HepG2 (cell line): ENCODE data around the gene PTPA. TPM values are rescaled to one million over a fixed set of nuclear protein-coding genes. Genes with fewer than 3 reads are reported as not detected.

Experiments used
- ATAC-seq: fragments of 200-7000 bp; cut with Tn5 transposase; 3 replicates; pipeline ENCODE4 v1.9.1; 2020; ENCODE audit warnings: mild to moderate bottlenecking, moderate library complexity
- BruUV-seq: library from RNA; stranded (reverse); fragments of 400-500 nt; replicated peaks from 2 replicates; lab custom pipeline; 2021; lab: Mats Ljungman, UMichigan
- CTCF ChIA-PET: fragments of 300-600 bp; formaldehyde crosslinking; extraction: SDS; loops from one replicate; lab custom pipeline; 2021; ENCODE audit warnings: low total read pairs, inconsistent platforms, low intra/inter-chr PET ratio; lab: Yijun Ruan, JAX
- POLR2A ChIA-PET: fragments of 350-600 bp; sonication (Branson Sonifier 250); formaldehyde crosslinking; loops from one replicate; lab custom pipeline; 2020; ENCODE audit warnings: antibody characterized with exemption, inconsistent platforms; lab: Yijun Ruan, JAX
- DNase-seq: peaks from one replicate; pipeline ENCODE4 v3.0.0-alpha.2; 2015; ENCODE audit warnings: low spot score
- FAIRE-seq: peaks from 3 replicates; lab custom pipeline; 2011; peaks lifted over from hg19 to GRCh38; lab: Jason Lieb, UNC
- H2AFZ ChIP-seq: one replicate; pipeline ENCODE4 v1.6.1; 2011; ENCODE audit warnings: low read length, inconsistent platforms
- H3K27ac ChIP-seq: fragments of 300-600 bp; 3 replicates; pipeline ENCODE4 v1.8.0; 2011; ENCODE audit warnings: mixed run types, mild to moderate bottlenecking, mixed read lengths, low read length, inconsistent platforms; ENCODE audit not compliant: insufficient read depth; ENCODE audit errors: extremely low read length
- H3K27me3 ChIP-seq, 2 experiments: fragments of 200-600 bp in 1 of 2; 2 replicates in 1 of 2; 3 replicates in 1 of 2; pipeline versions ENCODE4 v1.6.0 to v1.8.0; 2011; ENCODE audit warnings: low read length in 2 of 2, mild to moderate bottlenecking in 2 of 2, moderate library complexity in 2 of 2, inconsistent platforms in 1 of 2; ENCODE audit not compliant: insufficient read depth in 2 of 2, control insufficient read depth in 1 of 2
- H3K36me3 ChIP-seq, 2 experiments: fragments of 200-600 bp in 1 of 2; replicated peaks in 1 of 2; 2 replicates in 1 of 2; 3 replicates in 1 of 2; pipeline versions ENCODE4 v1.5.1 to v1.8.0; 2011; ENCODE audit warnings: low read length in 2 of 2, inconsistent platforms in 1 of 2; ENCODE audit not compliant: insufficient read depth in 2 of 2, control insufficient read depth in 1 of 2
- H3K4me1 ChIP-seq: 2 replicates; pipeline ENCODE4 v1.5.1; 2012; ENCODE audit warnings: low read length, inconsistent platforms; ENCODE audit not compliant: insufficient read depth
- H3K4me2 ChIP-seq: 2 replicates; pipeline ENCODE4 v1.6.0; 2011; ENCODE audit warnings: low read depth, low read length, inconsistent platforms
- H3K4me3 ChIP-seq, 3 experiments: fragments of 200-600 bp in 1 of 3; sonication (generic), shearing (Covaris generic) in 1 of 3; replicated peaks in 1 of 3; 2 replicates each; pipeline ENCODE4 v1.5.1; 2011 to 2016; ENCODE audit warnings: low read length in 3 of 3, inconsistent platforms in 2 of 3, low read depth in 2 of 3, mild to moderate bottlenecking in 2 of 3, control low read depth in 1 of 3, mixed read lengths in 1 of 3; ENCODE audit not compliant: insufficient read depth in 1 of 3
- H3K79me2 ChIP-seq: one replicate; pipeline ENCODE4 v1.6.1; 2011; ENCODE audit warnings: low read length, inconsistent platforms; ENCODE audit not compliant: insufficient read depth
- H3K9ac ChIP-seq: 2 replicates; pipeline ENCODE4 v1.6.0; 2011; ENCODE audit warnings: mild to moderate bottlenecking, low read depth, low read length, inconsistent platforms; ENCODE audit not compliant: insufficient read depth
- H3K9me3 ChIP-seq: 2 replicates; pipeline ENCODE4 v1.5.1; 2012; ENCODE audit warnings: mild to moderate bottlenecking, low read length
- H4K20me1 ChIP-seq: 2 replicates; pipeline ENCODE4 v1.6.0; 2011; ENCODE audit warnings: inconsistent platforms, mild to moderate bottlenecking, low read length, moderate library complexity; ENCODE audit not compliant: insufficient read depth
- AGO2 ChIP-seq: fragments of 200-400 bp; formaldehyde crosslinking; optimal IDR thresholded peaks from 2 replicates; pipeline ENCODE3; 2017; ENCODE audit warnings: mild to moderate bottlenecking, low read depth, low read length, moderate library complexity
- ARNT ChIP-seq: fragments of 450-650 bp; IDR thresholded peaks from 2 replicates; pipeline ENCODE4 v1.6.1; 2017
- FOXK2 ChIP-seq: fragments of 450-650 bp; IDR thresholded peaks from 2 replicates; pipeline ENCODE4 v1.6.1; 2016
- GATA4 ChIP-seq: sonication (generic); IDR thresholded peaks from 2 replicates; pipeline ENCODE4 v1.6.1; 2016; ENCODE audit warnings: antibody characterized with exemption, low read depth, borderline replicate concordance
- HIVEP1 ChIP-seq: sonication (generic); formaldehyde crosslinking; IDR thresholded peaks from 2 replicates; pipeline ENCODE4 v1.4.0; 2020; ENCODE audit warnings: mild to moderate bottlenecking, missing genetic modification reagents
- HMG20A ChIP-seq: IDR thresholded peaks from 2 replicates; pipeline ENCODE4 v1.6.1; 2016; ENCODE audit warnings: borderline replicate concordance
- KAT7 ChIP-seq: IDR thresholded peaks from 2 replicates; pipeline ENCODE4 v1.6.1; 2018; ENCODE audit warnings: borderline replicate concordance, missing compliant biosample characterization
- NRL ChIP-seq: sonication (generic); formaldehyde crosslinking; IDR thresholded peaks from 2 replicates; pipeline ENCODE4 v1.5.0; 2020; ENCODE audit warnings: missing genetic modification reagents, mild to moderate bottlenecking, moderate library complexity, borderline replicate concordance
- POLR2AphosphoS5 ChIP-seq: IDR thresholded peaks from 2 replicates; pipeline ENCODE4 v1.6.1; 2012; ENCODE audit warnings: low read depth, low read length
- SIN3A ChIP-seq: IDR thresholded peaks from 2 replicates; pipeline ENCODE4 v1.6.1; 2011; ENCODE audit warnings: low read depth, mild to moderate bottlenecking, control low read depth, low read length, borderline replicate concordance
- SMYD3 ChIP-seq: sonication (generic); formaldehyde crosslinking; IDR thresholded peaks from 2 replicates; pipeline ENCODE4 v1.8.1; 2023; ENCODE audit warnings: mild to moderate bottlenecking, missing genetic modification reagents
- TBX2 ChIP-seq: sonication (generic); formaldehyde crosslinking; IDR thresholded peaks from 2 replicates; pipeline ENCODE4 v1.5.0; 2020; ENCODE audit warnings: missing genetic modification reagents, mild to moderate bottlenecking, borderline replicate concordance
- ZFP37 ChIP-seq: sonication (generic); formaldehyde crosslinking; IDR thresholded peaks from 2 replicates; pipeline ENCODE4 v1.4.0; 2020; ENCODE audit warnings: missing genetic modification reagents, borderline replicate concordance
- ZMYM4 ChIP-seq: sonication (generic); formaldehyde crosslinking; IDR thresholded peaks from 2 replicates; pipeline ENCODE4 v1.8.1; 2023; ENCODE audit warnings: mild to moderate bottlenecking, missing genetic modification reagents
- ZNF263 ChIP-seq: sonication (generic); formaldehyde crosslinking; IDR thresholded peaks from 2 replicates; pipeline ENCODE4 v1.4.0; 2020; ENCODE audit warnings: missing genetic modification reagents
- ZNF264 ChIP-seq: sonication (generic); formaldehyde crosslinking; IDR thresholded peaks from 2 replicates; pipeline ENCODE4 v1.4.0; 2020; ENCODE audit warnings: missing genetic modification reagents
- ZNF660 ChIP-seq: sonication (generic); formaldehyde crosslinking; IDR thresholded peaks from 2 replicates; pipeline ENCODE4 v1.5.1; 2020; ENCODE audit warnings: mild to moderate bottlenecking, low read depth, missing genetic modification reagents, borderline replicate concordance
- ZNF777 ChIP-seq: sonication (generic); formaldehyde crosslinking; IDR thresholded peaks from 2 replicates; pipeline ENCODE4 v1.4.0; 2020; ENCODE audit warnings: missing genetic modification reagents
- ZNF781 ChIP-seq: sonication (generic); formaldehyde crosslinking; IDR thresholded peaks from 2 replicates; pipeline ENCODE4 v1.5.1; 2020; ENCODE audit warnings: borderline replicate concordance, mild to moderate bottlenecking, missing genetic modification reagents; ENCODE audit errors: not compliant biosample characterization
- WGBS: methylation state at CpG from one replicate; pipeline ENCODE4 v1.1.6; 2017; ENCODE audit warnings: low lambda C conversion rate; 5-methylcytosine and 5-hydroxymethylcytosine counted together
- in situ Hi-C: cut with HindIII; loops from 2 replicates; pipeline ENCODE4 v1.10.0; 2017; ENCODE audit warnings: low pct_unique_long_range_greater_than_20kb; ENCODE audit not compliant: extremely low pct_ligation_motif_present
- intact Hi-C: fragments of 100-400 bp; cut with micrococcal nuclease; formaldehyde crosslinking; loops from one replicate; pipeline ENCODE4 v1.10.0; 2022; ENCODE audit not compliant: unreplicated experiment
- polyA plus RNA-seq, 8 experiments: library from polyadenylated mRNA; depleted of rRNA in 3 of 8; stranded (reverse) in 7 of 8; unstranded in 1 of 8; fragments of >200 nt; fragmentation: Illumina TruSeq in 4 of 8; extraction: Trizol in 4 of 8; gene quantifications; 2 replicates each; pipeline versions ENCODE4 v1.2.1 to v1.2.3, GENCODE V29; 2011 to 2016; ENCODE audit warnings: low read depth in 4 of 8, missing spikeins in 1 of 8, mixed read lengths in 1 of 8; ENCODE audit not compliant: insufficient read depth in 1 of 8
- total RNA-seq, 5 experiments: library from RNA; depleted of rRNA; stranded (reverse); fragments of >200 nt; fragmentation: Illumina TruSeq; extraction: Trizol; gene quantifications; 2 replicates each; pipeline ENCODE4 v1.2.3, GENCODE V29; 2016; ENCODE audit warnings: low read depth in 1 of 5
- TF ChIP-seq, protein P1 (sequence below): sonication (generic); formaldehyde crosslinking; IDR thresholded peaks from 2 replicates; pipeline ENCODE4 v1.8.1; 2022; ENCODE audit warnings: low read depth, mild to moderate bottlenecking, missing genetic modification reagents
- TF ChIP-seq, protein P2 (sequence below): sonication (generic); formaldehyde crosslinking; IDR thresholded peaks from 2 replicates; pipeline ENCODE4 v1.4.0; 2020; ENCODE audit warnings: missing genetic modification reagents, borderline replicate concordance

PTPA gene
- total and polyA plus RNA-seq, 2 of the 13 experiments (the other 11 are each of a cell fraction or from before 2014, with no cell fraction given): 79.3 to 105 TPM

DNA sequence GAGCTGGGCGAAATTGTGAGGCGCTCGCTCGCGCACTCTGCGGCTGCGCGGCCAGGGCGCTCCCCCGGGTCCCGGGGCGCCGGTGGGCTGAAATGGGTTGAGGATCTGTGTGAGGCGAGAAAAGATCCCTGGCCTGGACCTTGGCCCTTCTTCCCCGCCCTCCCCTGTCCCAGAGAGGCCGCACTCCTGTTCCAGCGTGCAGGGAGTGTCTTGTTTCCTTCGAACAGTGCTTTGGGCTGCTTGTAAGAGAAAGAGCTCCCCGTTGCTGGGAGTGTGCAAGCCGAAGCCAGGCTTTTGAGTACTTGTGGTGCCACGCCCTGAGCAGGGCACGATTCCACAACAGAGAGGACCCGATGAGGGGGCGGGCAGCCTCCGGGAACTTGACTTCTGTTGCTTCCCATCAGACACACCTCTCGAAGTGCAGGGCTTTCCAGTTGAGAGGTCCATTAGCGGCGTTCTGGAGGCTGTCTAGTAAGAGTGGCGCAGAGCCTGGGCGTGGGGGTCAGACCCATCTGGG, 29.8 kb upstream of the PTPA start:
- 3% methylated on average over 8 of the region's 30 CpGs for WGBS
- Histone ChIP-seq H3K27ac (peak overlapping the region; percentile 84), H3K27me3 (no peaks in the 10 kb centered on the region), H3K4me3 (peak overlapping the region; percentile 65 to 97 (median 87)), H3K79me2 (peaks cover 41% of the 10 kb centered on the region), H3K36me3 (peaks cover 10 to 22% of the 10 kb centered on the region in 2 experiments), H3K9me3 (no peaks in the 10 kb centered on the region), H3K9ac (peak overlapping the region; percentile 90), H2AFZ (no peak overlapping the region), H3K4me2 (peak overlapping the region; percentile 99), H3K4me1 (peaks cover 64% of the 10 kb centered on the region), H4K20me1 (no peaks in the 10 kb centered on the region)
- CTCF ChIA-PET: no interaction called here
- TSS peak; percentile 71 for BruUV-seq
- intact Hi-C loops: loop anchor here (5.0 kb wide), 1 partner anchor 44 kb away; the partner anchor contains the start of gene MIGA2
- peak; percentile 66; the same call in 2 of the 3 replicates for ATAC-seq
- POLR2A ChIA-PET: interaction anchor here (0.8 to 1.8 kb wide), 16 partner anchors 9 to 416 kb away, joined by 3 to 18 read pairs (median 6); partner anchors contain the start of genes CRAT, MIGA2, PTPA and SH3GLB2
- DNase-seq: no peak
- in situ Hi-C loops: no loop called here
- no peak for FAIRE-seq
- TF ChIP-seq ARNT: no peak
- peak; percentile 9 for TF ChIP-seq ZNF781 (CRISPR knock-in tag)
- TF ChIP-seq KAT7 (CRISPR knock-in tag): no peak
- no peak for TF ChIP-seq ZNF263 (CRISPR knock-in tag)
- TF ChIP-seq, protein P1, sequence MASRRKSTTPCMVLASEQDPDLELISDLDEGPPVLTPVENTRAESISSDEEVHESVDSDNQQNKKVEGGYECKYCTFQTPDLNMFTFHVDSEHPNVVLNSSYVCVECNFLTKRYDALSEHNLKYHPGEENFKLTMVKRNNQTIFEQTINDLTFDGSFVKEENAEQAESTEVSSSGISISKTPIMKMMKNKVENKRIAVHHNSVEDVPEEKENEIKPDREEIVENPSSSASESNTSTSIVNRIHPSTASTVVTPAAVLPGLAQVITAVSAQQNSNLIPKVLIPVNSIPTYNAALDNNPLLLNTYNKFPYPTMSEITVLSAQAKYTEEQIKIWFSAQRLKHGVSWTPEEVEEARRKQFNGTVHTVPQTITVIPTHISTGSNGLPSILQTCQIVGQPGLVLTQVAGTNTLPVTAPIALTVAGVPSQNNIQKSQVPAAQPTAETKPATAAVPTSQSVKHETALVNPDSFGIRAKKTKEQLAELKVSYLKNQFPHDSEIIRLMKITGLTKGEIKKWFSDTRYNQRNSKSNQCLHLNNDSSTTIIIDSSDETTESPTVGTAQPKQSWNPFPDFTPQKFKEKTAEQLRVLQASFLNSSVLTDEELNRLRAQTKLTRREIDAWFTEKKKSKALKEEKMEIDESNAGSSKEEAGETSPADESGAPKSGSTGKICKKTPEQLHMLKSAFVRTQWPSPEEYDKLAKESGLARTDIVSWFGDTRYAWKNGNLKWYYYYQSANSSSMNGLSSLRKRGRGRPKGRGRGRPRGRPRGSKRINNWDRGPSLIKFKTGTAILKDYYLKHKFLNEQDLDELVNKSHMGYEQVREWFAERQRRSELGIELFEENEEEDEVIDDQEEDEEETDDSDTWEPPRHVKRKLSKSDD: 0 out of 2 replicates have a peak, but pooled peaks have one; percentile 64
- no peak for TF ChIP-seq NRL (CRISPR knock-in tag)
- no peak for TF ChIP-seq HIVEP1
- 0 out of 2 replicates have a peak, but pooled peaks have one; percentile 8 for TF ChIP-seq SIN3A
- TF ChIP-seq HMG20A (CRISPR knock-in tag): no peak
- no peak for TF ChIP-seq FOXK2
- no peak; the same call in 1 of the 2 replicates for TF ChIP-seq TBX2 (CRISPR knock-in tag)
- TF ChIP-seq, protein P2, sequence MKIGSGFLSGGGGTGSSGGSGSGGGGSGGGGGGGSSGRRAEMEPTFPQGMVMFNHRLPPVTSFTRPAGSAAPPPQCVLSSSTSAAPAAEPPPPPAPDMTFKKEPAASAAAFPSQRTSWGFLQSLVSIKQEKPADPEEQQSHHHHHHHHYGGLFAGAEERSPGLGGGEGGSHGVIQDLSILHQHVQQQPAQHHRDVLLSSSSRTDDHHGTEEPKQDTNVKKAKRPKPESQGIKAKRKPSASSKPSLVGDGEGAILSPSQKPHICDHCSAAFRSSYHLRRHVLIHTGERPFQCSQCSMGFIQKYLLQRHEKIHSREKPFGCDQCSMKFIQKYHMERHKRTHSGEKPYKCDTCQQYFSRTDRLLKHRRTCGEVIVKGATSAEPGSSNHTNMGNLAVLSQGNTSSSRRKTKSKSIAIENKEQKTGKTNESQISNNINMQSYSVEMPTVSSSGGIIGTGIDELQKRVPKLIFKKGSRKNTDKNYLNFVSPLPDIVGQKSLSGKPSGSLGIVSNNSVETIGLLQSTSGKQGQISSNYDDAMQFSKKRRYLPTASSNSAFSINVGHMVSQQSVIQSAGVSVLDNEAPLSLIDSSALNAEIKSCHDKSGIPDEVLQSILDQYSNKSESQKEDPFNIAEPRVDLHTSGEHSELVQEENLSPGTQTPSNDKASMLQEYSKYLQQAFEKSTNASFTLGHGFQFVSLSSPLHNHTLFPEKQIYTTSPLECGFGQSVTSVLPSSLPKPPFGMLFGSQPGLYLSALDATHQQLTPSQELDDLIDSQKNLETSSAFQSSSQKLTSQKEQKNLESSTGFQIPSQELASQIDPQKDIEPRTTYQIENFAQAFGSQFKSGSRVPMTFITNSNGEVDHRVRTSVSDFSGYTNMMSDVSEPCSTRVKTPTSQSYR (CRISPR knock-in tag): no peak
- peak; percentile 60; the same call in 1 of the 2 replicates for TF ChIP-seq ZNF264 (CRISPR knock-in tag)
- TF ChIP-seq ZFP37 (CRISPR knock-in tag): no peak
- TF ChIP-seq ZMYM4 (CRISPR knock-in tag): peak; percentile 7; the same call in 1 of the 2 replicates
- no peak for TF ChIP-seq ZNF660 (CRISPR knock-in tag)
- TF ChIP-seq POLR2AphosphoS5: 0 out of 2 replicates have a peak, but pooled peaks have one; percentile 33
- no peak for TF ChIP-seq SMYD3 (CRISPR knock-in tag)
- TF ChIP-seq ZNF777: peak; percentile 32; the same call in 1 of the 2 replicates
- peak; percentile 32 for TF ChIP-seq AGO2
- TF ChIP-seq GATA4: 0 out of 2 replicates have a peak, but pooled peaks have one; percentile 17
